RWPE1 (cell line): ENCODE measurements around the gene ZNF185.

Source experiments
- CTCF ChIA-PET: fragments of 350-600 bp; sonication (Branson Sonifier 250); formaldehyde crosslinking; extraction: SDS; loops from one replicate; lab custom pipeline; 2021; lab: Yijun Ruan, JAX
- POLR2A ChIA-PET: fragments of 400-600 bp; formaldehyde crosslinking; extraction: SDS; loops from one replicate; lab custom pipeline; 2020; ENCODE audit warnings: antibody characterized with exemption; ENCODE audit not compliant: low non-redundant PET; lab: Yijun Ruan, JAX
- DNase-seq: peaks from one replicate; pipeline ENCODE4 v3.0.0; 2012; ENCODE audit warnings: low spot score
- H3K27ac ChIP-seq: fragments of 450-650 bp; 2 replicates; pipeline ENCODE4 v1.5.1; 2017
- CTCF ChIP-seq: fragments of 450-650 bp; conservative IDR thresholded peaks from 2 replicates; pipeline ENCODE4 v1.5.1; 2017; ENCODE audit warnings: low read depth, mild to moderate bottlenecking

Gene ZNF185

GRCh38 chrX:152913346-152913745 is 15.5 kb downstream of the ZNF185 start:
- DNase-seq = no peak
- ChIA-PET CTCF (interaction anchor here (0.7 kb wide), 1 partner anchor 37 kb away, joined by 4 read pairs; no protein-coding TSS in a partner anchor), POLR2A (no interaction called here)
- H3K27ac ChIP-seq = no peak overlapping the region
- TF ChIP-seq CTCF = no peak

GRCh38 chrX:152913910-152914309 is 16.0 kb downstream of the ZNF185 start:
- ChIA-PET CTCF (interaction anchor here (0.5 to 0.7 kb wide), 2 partner anchors 10 to 37 kb away, joined by 3 to 4 read pairs; no protein-coding TSS in a partner anchor), POLR2A (no interaction called here)
- no peak overlapping the region for H3K27ac ChIP-seq
- no peak for TF ChIP-seq CTCF
- no peak for DNase-seq

- peak; percentile 39; the same call in 1 of the 2 replicates for TF ChIP-seq CTCF
- POLR2A ChIA-PET = no interaction called here
- H3K27ac ChIP-seq = no peak overlapping the region
- DNase-seq = no peak
- CTCF ChIA-PET = interaction anchor here (0.6 to 0.9 kb wide), 2 partner anchors 10 to 20 kb away, joined by 3 read pairs; no protein-coding TSS in a partner anchor
Observed at GRCh38 chrX:152915541-152916241, 17.8 kb downstream of the ZNF185 start.

- ChIA-PET CTCF (interaction anchor here (0.8 kb wide), 1 partner anchor 326 kb away, joined by 3 read pairs; no protein-coding TSS in a partner anchor), POLR2A (no interaction called here)
- no peak for TF ChIP-seq CTCF
Observed at GRCh38 chrX:152917656-152918579, 20.1 kb downstream of the ZNF185 start.

GRCh38 chrX:152918707-152919106 is 20.8 kb downstream of the ZNF185 start:
- no peak overlapping the region for H3K27ac ChIP-seq
- no peak for DNase-seq
- ChIA-PET POLR2A (no interaction called here), CTCF (interaction anchor here (0.8 kb wide), 1 partner anchor 327 kb away, joined by 3 read pairs; no protein-coding TSS in a partner anchor)
- TF ChIP-seq CTCF = no peak

More at GRCh38 chrX:152917656-152918579, 20.1 kb downstream of the ZNF185 start:
- H3K27ac ChIP-seq = no peak overlapping the region
- DNase-seq = no peak

GRCh38 chrX:152923599-152923998 is 25.7 kb downstream of the ZNF185 start:
- TF ChIP-seq CTCF = no peak
- ChIA-PET POLR2A (no interaction called here), CTCF (interaction anchor here (0.7 kb wide), 1 partner anchor 28 kb away, joined by 7 read pairs; no protein-coding TSS in a partner anchor)
- no peak for DNase-seq
- H3K27ac ChIP-seq = no peak overlapping the region
